ENCODE measurements around the gene TBK1.
A peak's percentile ranks its signal among the peaks of the same experiment; 100 is the strongest.

The TBK1 gene

GRCh38 chr12:64452559-64453329, 824 bp downstream of the TBK1 start:
- no peak for DNase-seq (ENCODE audit: low read depth)

GRCh38 chr12:64455506-64455905, 3.6 kb downstream of the TBK1 start:
- no peak for DNase-seq (ENCODE audit: low read depth)

GRCh38 chr12:64456119-64456518, 4.2 kb downstream of the TBK1 start:
- no peak for DNase-seq (ENCODE audit: low read depth)

- peak; percentile 17 for DNase-seq (ENCODE audit: low read depth)
These were observed 5.1 kb downstream of the TBK1 start for GRCh38 chr12:64457032-64457431.

- DNase-seq (ENCODE audit: low read depth): no peak
These were observed 5.5 kb downstream of the TBK1 start for GRCh38 chr12:64457466-64457865.

- DNase-seq (ENCODE audit: low read depth): no peak
These were observed 6.0 kb downstream of the TBK1 start for GRCh38 chr12:64457923-64458322.

GRCh38 chr12:64459394-64459891, 7.5 kb downstream of the TBK1 start:
- no peak for DNase-seq (ENCODE audit: low read depth)

GRCh38 chr12:64461634-64462414, 9.9 kb downstream of the TBK1 start:
- no peak for DNase-seq (ENCODE audit: low read depth)

- no peak for DNase-seq (ENCODE audit: low read depth)
These were observed 14.3 kb downstream of the TBK1 start for GRCh38 chr12:64466178-64466577.

- no peak for DNase-seq (ENCODE audit: low read depth)
These were observed 17.0 kb downstream of the TBK1 start for GRCh38 chr12:64468966-64469365.

GRCh38 chr12:64469455-64470142, 17.7 kb downstream of the TBK1 start:
- DNase-seq (ENCODE audit: low read depth): no peak

GRCh38 chr12:64470495-64470894, 18.6 kb downstream of the TBK1 start:
- no peak for DNase-seq (ENCODE audit: low read depth)

- no peak for DNase-seq (ENCODE audit: low read depth)
These were observed 21.3 kb downstream of the TBK1 start for GRCh38 chr12:64473176-64473575.

- DNase-seq (ENCODE audit: low read depth): no peak
These were observed 23.6 kb downstream of the TBK1 start for GRCh38 chr12:64475518-64475917.

GRCh38 chr12:64476844-64477243, 24.9 kb downstream of the TBK1 start:
- DNase-seq (ENCODE audit: low read depth): no peak

GRCh38 chr12:64478661-64479060, 26.7 kb downstream of the TBK1 start:
- DNase-seq (ENCODE audit: low read depth): no peak

- DNase-seq (ENCODE audit: low read depth): no peak
These were observed 28.2 kb downstream of the TBK1 start for GRCh38 chr12:64480148-64480547.

GRCh38 chr12:64486657-64487056, 34.7 kb downstream of the TBK1 start:
- no peak for DNase-seq (ENCODE audit: low read depth)

- DNase-seq (ENCODE audit: low read depth): no peak
These were observed 39.8 kb downstream of the TBK1 start for GRCh38 chr12:64491718-64492117.

- DNase-seq (ENCODE audit: low read depth): no peak
These were observed 41.6 kb downstream of the TBK1 start for GRCh38 chr12:64493513-64493912.

GRCh38 chr12:64494998-64495729, 43.2 kb downstream of the TBK1 start:
- DNase-seq (ENCODE audit: low read depth): no peak

- no peak for DNase-seq (ENCODE audit: low read depth)
These were observed 45.0 kb downstream of the TBK1 start for GRCh38 chr12:64496839-64497400.
